ENCODE measurements around the gene PRSS53. TPM values are rescaled to one million over a fixed set of nuclear protein-coding genes. Genes with fewer than 3 reads are reported as not detected.

PRSS53 gene
- total RNA-seq, 1 experiment from 2014 or later: 1.9 TPM

DNA sequence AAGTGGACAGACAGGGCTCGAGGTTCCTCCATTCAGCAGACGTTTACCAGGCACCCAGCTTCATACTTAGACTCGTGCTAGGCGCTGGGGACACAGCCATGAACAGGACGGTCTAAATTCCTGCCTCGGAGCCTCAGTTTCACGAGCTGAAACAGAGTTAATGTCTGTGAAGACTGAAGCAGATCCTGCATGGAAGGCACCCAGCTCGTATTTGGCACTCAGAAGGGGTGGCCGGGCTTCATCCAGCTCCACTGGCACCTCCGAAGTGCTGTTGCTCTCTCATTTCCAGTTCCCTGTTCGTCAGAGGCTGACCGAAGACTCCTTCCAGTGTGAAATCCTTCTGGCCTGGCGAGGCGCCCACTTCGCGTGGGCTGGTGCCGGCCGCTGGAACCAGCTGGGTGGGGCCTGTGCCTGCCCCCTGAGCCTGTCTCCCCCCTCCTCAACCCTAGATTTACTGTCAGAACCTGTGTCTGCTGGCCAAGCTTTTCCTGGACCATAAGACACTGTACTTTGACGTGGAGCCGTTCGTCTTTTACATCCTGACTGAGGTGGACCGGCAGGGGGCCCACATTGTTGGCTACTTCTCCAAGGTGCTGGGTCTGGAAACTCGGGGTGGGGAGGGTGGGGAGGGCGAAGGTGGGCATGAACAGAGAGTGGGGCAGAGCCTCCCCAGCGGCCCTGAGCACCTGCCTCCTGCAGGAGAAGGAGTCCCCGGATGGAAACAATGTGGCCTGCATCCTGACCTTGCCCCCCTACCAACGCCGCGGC is 41.0 kb upstream of the PRSS53 start:
- H3K9me3 ChIP-seq (replicated peaks): no peaks in the 10 kb centered on the region
- DNase-seq (ENCODE audit: low read depth in 1 of 2, low spot score in 2 of 2): no peak
- peaks cover 32% of the 10 kb centered on the region for H3K36me3 ChIP-seq
- H3K27ac ChIP-seq: no peak overlapping the region
- no peak overlapping the region for H3K4me3 ChIP-seq
- no peaks in the 10 kb centered on the region for H3K27me3 ChIP-seq (replicated peaks)
- H3K4me1 ChIP-seq (replicated peaks): no peaks in the 10 kb centered on the region

DNA sequence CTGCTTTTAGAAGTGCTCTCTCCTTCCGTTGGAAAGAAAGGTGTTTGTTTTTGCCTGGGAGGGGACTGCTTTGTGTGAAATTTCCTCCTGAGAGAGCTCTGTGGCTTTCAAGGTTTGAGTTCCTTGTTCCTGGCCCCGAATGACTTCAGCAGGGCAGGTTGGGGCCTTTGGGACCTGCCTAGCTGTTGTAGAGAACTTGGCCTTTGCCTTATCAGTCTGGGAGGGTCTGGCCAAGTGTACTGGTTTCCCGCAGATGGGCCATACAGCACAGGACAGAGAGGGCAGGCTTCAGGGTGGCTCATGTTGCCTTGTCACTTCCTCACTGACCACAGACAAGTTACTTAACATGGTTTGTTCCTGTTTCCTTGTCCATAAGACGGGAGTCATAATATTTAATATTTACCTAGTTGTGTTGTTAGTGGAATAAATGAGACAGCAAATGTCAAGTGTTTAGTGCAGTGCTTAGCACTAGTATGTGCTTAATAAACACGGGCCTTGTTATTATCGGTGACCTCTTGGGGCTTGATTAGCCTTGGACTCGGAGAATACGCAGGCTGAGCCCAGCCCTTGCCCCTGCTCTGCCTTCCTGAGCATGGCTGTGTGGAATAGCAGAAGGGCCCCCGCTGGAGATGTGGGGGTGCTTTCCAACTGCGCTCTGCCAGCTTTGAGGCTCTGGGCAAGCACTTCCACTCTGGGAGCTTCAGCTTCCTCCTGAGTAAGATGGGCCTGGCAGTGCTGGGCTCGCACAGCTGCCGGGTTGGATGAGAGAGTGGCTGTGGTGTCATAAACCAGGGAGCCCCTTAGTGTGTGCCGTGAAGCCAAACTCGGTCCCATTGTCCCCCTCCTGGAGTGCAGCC is 40.2 kb upstream of the PRSS53 start:
- Histone ChIP-seq H3K9me3 (replicated peaks) (no peaks in the 10 kb centered on the region), H3K4me1 (replicated peaks) (no peaks in the 10 kb centered on the region), H3K4me3 (no peak overlapping the region), H3K27ac (no peak overlapping the region), H3K36me3 (peaks cover 34% of the 10 kb centered on the region), H3K27me3 (replicated peaks) (no peaks in the 10 kb centered on the region)
- no peak for DNase-seq (ENCODE audit: low read depth in 1 of 2, low spot score in 2 of 2)

GRCh38 chr16:31127182-31127581 is 38.4 kb upstream of the PRSS53 start:
- DNase-seq (ENCODE audit: low read depth in 1 of 2, low spot score in 2 of 2): no peak
- no peaks in the 10 kb centered on the region for H3K27me3 ChIP-seq (replicated peaks)
- no peaks in the 10 kb centered on the region for H3K4me1 ChIP-seq (replicated peaks)
- H3K27ac ChIP-seq: no peak overlapping the region
- H3K9me3 ChIP-seq (replicated peaks): no peaks in the 10 kb centered on the region
- H3K4me3 ChIP-seq: no peak overlapping the region
- H3K36me3 ChIP-seq: peaks cover 47% of the 10 kb centered on the region

DNA sequence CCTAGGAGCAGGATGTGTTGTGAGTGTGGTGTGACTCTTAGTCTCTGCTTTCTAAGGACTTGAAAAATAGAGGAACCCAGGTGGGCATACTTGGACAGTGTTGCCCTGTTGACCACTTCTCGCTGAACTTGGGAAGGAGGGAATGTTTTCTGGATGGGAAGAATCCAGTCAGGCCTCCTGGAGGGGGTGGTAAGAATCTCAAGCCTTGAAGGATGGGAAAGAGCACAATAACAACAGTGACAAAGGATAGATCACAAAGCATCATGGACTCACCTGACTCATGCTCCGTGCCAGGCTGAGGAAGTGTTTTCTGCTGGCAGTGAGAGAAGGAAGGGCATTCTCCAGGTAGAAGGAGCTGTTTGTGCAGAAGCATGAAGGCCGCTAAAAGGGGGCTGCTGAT is 37.1 kb upstream of the PRSS53 start:
- Histone ChIP-seq H3K4me1 (replicated peaks) (no peaks in the 10 kb centered on the region), H3K4me3 (no peak overlapping the region), H3K36me3 (peaks cover 51% of the 10 kb centered on the region), H3K27me3 (replicated peaks) (no peaks in the 10 kb centered on the region), H3K9me3 (replicated peaks) (no peaks in the 10 kb centered on the region), H3K27ac (no peak overlapping the region)
- DNase-seq (ENCODE audit: low read depth in 1 of 2, low spot score in 2 of 2): no peak

- Histone ChIP-seq H3K27me3 (replicated peaks) (no peaks in the 10 kb centered on the region), H3K36me3 (peaks cover 51% of the 10 kb centered on the region), H3K4me3 (no peak overlapping the region), H3K4me1 (replicated peaks) (peaks cover 10% of the 10 kb centered on the region), H3K27ac (no peak overlapping the region), H3K9me3 (replicated peaks) (no peaks in the 10 kb centered on the region)
- no peak for DNase-seq (ENCODE audit: low read depth in 1 of 2, low spot score in 2 of 2)
Observed at GRCh38 chr16:31120129-31120528, 31.4 kb upstream of the PRSS53 start.

GRCh38 chr16:31118223-31119155 is 29.7 kb upstream of the PRSS53 start:
- H3K4me3 ChIP-seq: peak overlapping the region; percentile 84

DNA sequence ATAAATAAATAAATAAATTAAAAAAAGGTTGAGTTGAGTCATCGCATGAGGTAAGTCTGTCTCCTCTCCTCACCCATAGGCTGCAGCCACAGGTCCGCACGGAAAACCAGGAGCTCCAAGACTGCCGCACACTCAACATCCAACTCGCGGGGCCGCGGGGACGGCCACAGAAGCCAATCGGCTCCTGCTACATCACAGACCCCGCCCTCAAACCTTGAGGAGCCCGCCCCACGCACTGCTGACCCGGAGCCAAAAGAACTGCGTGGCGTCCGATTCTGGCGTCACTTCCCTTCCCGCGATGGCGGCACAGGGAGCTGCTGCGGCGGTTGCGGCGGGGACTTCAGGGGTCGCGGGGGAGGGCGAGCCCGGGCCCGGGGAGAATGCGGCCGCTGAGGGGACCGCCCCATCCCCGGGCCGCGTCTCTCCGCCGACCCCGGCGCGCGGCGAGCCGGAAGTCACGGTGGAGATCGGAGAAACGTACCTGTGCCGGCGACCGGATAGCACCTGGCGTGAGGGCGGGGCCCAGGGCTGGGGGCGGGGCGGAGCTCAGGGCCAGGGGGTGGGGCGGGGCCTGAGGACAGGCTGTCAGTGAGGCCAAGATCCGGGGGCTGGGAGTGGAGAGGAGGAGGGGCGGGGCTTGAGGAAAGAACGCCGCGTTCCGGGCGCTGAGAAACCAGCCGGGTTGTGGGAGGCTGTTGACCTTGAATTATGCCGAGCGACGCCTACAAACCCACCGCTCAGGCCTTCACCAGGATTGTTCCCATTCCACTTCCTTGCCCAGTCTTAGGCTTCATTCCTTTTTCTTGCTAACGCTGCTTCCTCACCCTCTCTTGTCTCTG is 28.9 kb upstream of the PRSS53 start, which contains the start of gene KAT8:
KAT8 (plus strand) TSS at position 281 of the 839 bp plus-strand sequence; CDS start at position 299, 18 bp downstream.
- peak within 1 kb of the TSS; percentile 78 for H3K27ac ChIP-seq
- H3K4me1 ChIP-seq (replicated peaks): peaks cover 10% of the 10 kb centered on the region
- H3K4me3 ChIP-seq: peak within 1 kb of the TSS; percentile 84
- peaks cover 45% of the 10 kb centered on the region for H3K36me3 ChIP-seq
- no peaks in the 10 kb centered on the region for H3K27me3 ChIP-seq (replicated peaks)
- no peaks in the 10 kb centered on the region for H3K9me3 ChIP-seq (replicated peaks)
- DNase-seq (ENCODE audit: low read depth in 1 of 2, low spot score in 2 of 2): peak; percentile 97 to 99

More at GRCh38 chr16:31118223-31119155, 29.7 kb upstream of the PRSS53 start:
- Histone ChIP-seq H3K4me1 (replicated peaks) (peaks cover 10% of the 10 kb centered on the region), H3K27ac (peak overlapping the region; percentile 36), H3K9me3 (replicated peaks) (no peaks in the 10 kb centered on the region), H3K36me3 (peaks cover 45% of the 10 kb centered on the region), H3K27me3 (replicated peaks) (no peaks in the 10 kb centered on the region)
- no peak for DNase-seq (ENCODE audit: low read depth in 1 of 2, low spot score in 2 of 2)

DNA sequence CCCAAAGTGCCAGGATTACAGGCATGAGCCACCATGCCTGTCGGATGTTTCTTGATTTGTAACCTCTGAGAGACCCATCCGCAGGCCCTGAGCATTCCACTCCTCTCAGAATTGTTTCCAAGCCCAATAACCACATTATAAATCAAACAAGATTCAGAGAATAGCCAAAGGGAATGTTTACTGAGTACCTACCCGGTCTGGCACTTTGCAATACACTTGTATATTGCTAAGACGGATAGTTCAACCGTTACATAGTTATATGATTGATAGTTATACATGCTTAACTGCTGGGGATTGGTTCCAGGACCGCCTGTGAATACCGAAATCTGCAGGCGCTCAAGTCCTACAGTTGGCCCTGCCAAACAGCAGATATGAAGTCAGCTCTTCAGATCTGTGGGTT is 25.7 kb upstream of the PRSS53 start:
- H3K27ac ChIP-seq: no peak overlapping the region
- no peak overlapping the region for H3K4me3 ChIP-seq
- DNase-seq (ENCODE audit: low read depth in 1 of 2, low spot score in 2 of 2): no peak
- no peaks in the 10 kb centered on the region for H3K9me3 ChIP-seq (replicated peaks)
- H3K4me1 ChIP-seq (replicated peaks): peaks cover 10% of the 10 kb centered on the region
- no peaks in the 10 kb centered on the region for H3K27me3 ChIP-seq (replicated peaks)
- peaks cover 47% of the 10 kb centered on the region for H3K36me3 ChIP-seq

GRCh38 chr16:31113121-31114120 is 24.7 kb upstream of the PRSS53 start:
- H3K27ac ChIP-seq: no peak overlapping the region
- H3K36me3 ChIP-seq: peaks cover 51% of the 10 kb centered on the region
- no peaks in the 10 kb centered on the region for H3K9me3 ChIP-seq (replicated peaks)
- no peak for DNase-seq (ENCODE audit: low read depth in 1 of 2, low spot score in 2 of 2)
- peaks cover 16% of the 10 kb centered on the region for H3K4me1 ChIP-seq (replicated peaks)
- H3K27me3 ChIP-seq (replicated peaks): no peaks in the 10 kb centered on the region
- no peak overlapping the region for H3K4me3 ChIP-seq

GRCh38 chr16:31112711-31113110 is 24.0 kb upstream of the PRSS53 start:
- DNase-seq (ENCODE audit: low read depth in 1 of 2, low spot score in 2 of 2): no peak
- H3K4me1 ChIP-seq (replicated peaks): peaks cover 17% of the 10 kb centered on the region

DNA sequence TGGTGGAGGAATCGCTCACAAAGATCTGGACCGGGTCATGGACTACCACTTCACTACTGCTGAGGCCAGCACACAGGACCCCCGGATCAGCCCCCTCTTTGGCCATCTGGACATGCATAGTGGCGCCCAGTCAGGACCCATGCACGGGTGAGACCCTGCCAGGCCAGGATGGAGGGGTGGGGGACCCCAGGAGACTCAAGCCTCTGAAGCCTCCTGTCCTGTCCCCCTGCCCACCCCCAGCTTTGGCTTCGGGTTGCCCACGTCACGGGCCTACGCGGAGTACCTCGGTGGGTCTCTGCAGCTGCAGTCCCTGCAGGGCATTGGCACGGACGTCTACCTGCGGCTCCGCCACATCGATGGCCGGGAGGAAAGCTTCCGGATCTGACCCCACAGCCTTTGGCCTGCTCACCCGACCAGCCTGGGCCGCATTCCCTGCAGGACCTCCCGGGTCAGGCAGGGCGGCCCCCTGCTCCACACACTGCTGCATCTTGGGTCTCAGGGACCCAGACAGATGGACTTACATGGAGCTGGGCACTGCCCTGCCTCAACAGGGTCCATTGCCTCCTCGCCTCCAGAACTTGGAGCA is 23.2 kb upstream of the PRSS53 start:
- no peak for DNase-seq (ENCODE audit: low read depth in 1 of 2, low spot score in 2 of 2)
- no peak overlapping the region for H3K4me3 ChIP-seq
- peaks cover 17% of the 10 kb centered on the region for H3K4me1 ChIP-seq (replicated peaks)
- peaks cover 54% of the 10 kb centered on the region for H3K36me3 ChIP-seq
- H3K27ac ChIP-seq: no peak overlapping the region
- H3K9me3 ChIP-seq (replicated peaks): no peaks in the 10 kb centered on the region
- H3K27me3 ChIP-seq (replicated peaks): no peaks in the 10 kb centered on the region

More at GRCh38 chr16:31112711-31113110, 24.0 kb upstream of the PRSS53 start:
- no peaks in the 10 kb centered on the region for H3K9me3 ChIP-seq (replicated peaks)
- no peak overlapping the region for H3K27ac ChIP-seq
- H3K27me3 ChIP-seq (replicated peaks): no peaks in the 10 kb centered on the region
- H3K36me3 ChIP-seq: peaks cover 54% of the 10 kb centered on the region
- H3K4me3 ChIP-seq: no peak overlapping the region
